ENCODE data around the gene CCDC88B. TPM values are rescaled to one million over a fixed set of nuclear protein-coding genes. Genes with fewer than 3 reads are reported as not detected.

CCDC88B gene
- total RNA-seq, 1 experiment from 2014 or later = 14.7 TPM

DNA sequence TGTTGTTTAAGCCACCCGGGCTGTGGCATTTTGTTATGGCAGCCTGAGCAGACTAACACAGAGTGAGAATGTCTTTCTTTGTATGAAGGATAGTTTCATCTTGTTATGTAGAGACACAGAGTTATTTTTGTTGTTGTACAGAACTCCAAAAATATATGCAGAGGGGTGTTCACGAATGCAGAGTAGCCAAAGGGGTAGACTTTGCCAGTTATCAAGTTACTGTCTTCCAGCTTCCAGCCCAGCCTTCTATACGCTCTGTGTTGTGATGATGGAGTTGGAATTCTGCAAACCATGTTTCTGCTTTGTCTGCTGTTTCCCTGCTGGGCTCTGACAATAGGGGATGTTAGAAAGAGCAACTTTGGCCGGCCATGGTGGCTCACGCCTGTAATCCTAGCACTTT is 63.1 kb downstream of the CCDC88B start (continued):
- TF ChIP-seq, protein P1, sequence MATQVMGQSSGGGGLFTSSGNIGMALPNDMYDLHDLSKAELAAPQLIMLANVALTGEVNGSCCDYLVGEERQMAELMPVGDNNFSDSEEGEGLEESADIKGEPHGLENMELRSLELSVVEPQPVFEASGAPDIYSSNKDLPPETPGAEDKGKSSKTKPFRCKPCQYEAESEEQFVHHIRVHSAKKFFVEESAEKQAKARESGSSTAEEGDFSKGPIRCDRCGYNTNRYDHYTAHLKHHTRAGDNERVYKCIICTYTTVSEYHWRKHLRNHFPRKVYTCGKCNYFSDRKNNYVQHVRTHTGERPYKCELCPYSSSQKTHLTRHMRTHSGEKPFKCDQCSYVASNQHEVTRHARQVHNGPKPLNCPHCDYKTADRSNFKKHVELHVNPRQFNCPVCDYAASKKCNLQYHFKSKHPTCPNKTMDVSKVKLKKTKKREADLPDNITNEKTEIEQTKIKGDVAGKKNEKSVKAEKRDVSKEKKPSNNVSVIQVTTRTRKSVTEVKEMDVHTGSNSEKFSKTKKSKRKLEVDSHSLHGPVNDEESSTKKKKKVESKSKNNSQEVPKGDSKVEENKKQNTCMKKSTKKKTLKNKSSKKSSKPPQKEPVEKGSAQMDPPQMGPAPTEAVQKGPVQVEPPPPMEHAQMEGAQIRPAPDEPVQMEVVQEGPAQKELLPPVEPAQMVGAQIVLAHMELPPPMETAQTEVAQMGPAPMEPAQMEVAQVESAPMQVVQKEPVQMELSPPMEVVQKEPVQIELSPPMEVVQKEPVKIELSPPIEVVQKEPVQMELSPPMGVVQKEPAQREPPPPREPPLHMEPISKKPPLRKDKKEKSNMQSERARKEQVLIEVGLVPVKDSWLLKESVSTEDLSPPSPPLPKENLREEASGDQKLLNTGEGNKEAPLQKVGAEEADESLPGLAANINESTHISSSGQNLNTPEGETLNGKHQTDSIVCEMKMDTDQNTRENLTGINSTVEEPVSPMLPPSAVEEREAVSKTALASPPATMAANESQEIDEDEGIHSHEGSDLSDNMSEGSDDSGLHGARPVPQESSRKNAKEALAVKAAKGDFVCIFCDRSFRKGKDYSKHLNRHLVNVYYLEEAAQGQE (IDR thresholded peaks at IDR 0.05; ENCODE audit: low read depth) = no peak

DNA sequence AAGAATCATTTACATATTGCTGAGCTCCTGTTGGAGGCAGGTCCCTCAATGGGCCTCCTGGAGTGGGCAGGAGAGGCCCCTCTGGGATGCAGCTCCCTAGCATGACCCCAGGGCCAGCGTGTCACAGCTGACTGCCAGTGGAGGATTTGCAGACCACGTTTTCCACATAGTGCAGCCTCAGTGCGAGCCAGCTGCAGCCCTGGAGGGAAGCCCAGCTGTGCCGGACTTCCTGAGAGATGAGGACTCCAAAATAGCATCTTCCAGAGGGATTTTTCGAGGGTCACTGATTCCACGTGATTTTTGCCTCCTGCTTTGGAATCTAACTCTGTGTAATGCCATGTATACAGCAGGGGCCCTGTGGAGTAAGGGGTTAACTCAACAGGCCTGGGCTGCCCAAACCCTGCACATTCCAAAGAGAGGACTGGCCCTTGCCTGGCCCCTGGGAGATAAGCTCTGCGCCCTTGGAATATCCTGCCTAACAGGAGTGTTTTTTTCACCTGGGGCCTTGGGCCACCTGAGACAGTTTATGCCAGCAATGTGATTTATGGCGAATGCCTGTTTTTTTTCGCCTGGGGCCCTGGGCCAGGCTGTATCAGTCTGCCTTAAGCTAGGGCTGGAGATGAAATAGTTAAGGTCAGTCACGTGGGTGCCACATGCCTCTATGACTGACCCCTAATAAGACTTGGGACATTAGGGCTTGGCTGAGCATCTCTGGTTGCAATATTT is 66.4 kb downstream of the CCDC88B start:
- CTCF ChIA-PET = interaction anchor here (1.2 to 2.6 kb wide), 2 partner anchors 43 to 243 kb away, joined by 4 to 11 read pairs; no protein-coding TSS in a partner anchor
- POLR2A ChIA-PET = no interaction called here
- Histone ChIP-seq H3K36me3 (ENCODE audit: control insufficient read depth in 1 of 2, insufficient read depth in 2 of 2, low read length in 2 of 2) (no peaks in the 10 kb centered on the region), H3K4me3 (replicated peaks in 1 of 2; ENCODE audit: low read depth in 1 of 2, low read length in 2 of 2) (no peak overlapping the region), H3K9me3 (ENCODE audit: control insufficient read depth in 1 of 2, insufficient read depth in 1 of 2, low read depth in 1 of 2, low read length in 2 of 2) (no peaks in the 10 kb centered on the region), H3K4me2 (ENCODE audit: low read length) (no peak overlapping the region), H3K9me2 (ENCODE audit: insufficient read depth) (no peaks in the 10 kb centered on the region), H3K79me2 (ENCODE audit: insufficient read depth, low read length) (no peaks in the 10 kb centered on the region), H4K20me1 (ENCODE audit: insufficient read depth) (no peaks in the 10 kb centered on the region), H3K27ac (ENCODE audit: low read depth, low read length) (no peak overlapping the region), H2AFZ (ENCODE audit: low read depth, low read length, poor library complexity, severe bottlenecking) (no peak overlapping the region), H3K27me3 (ENCODE audit: insufficient read depth, low read length) (no peaks in the 10 kb centered on the region), H3K4me1 (ENCODE audit: control insufficient read depth in 1 of 2, insufficient read depth in 2 of 2, low read length in 2 of 2) (no peaks in the 10 kb centered on the region), H3K9ac (ENCODE audit: low read length) (no peak overlapping the region)
- intact Hi-C loops (cut with micrococcal nuclease) = no loop called here
- RAD21 ChIA-PET (ENCODE audit: low non-redundant PET in 1 of 2, low total read pairs in 2 of 2, uncharacterized antibody in 2 of 2, unreplicated experiment in 2 of 2) = no interaction called here
- BruUV-seq (replicated peaks) = no TSS peak
- TF ChIP-seq POLR2A (IDR thresholded peaks at IDR 0.05; ENCODE audit: borderline replicate concordance, extremely low read depth, insufficient read depth, insufficient read length) (no peak), ZNF274 (IDR thresholded peaks at IDR 0.05; ENCODE audit: low read depth, low read length) (no peak), JUND (IDR thresholded peaks at IDR 0.05) (no peak), EGR1 (IDR thresholded peaks at IDR 0.05; ENCODE audit: low read depth) (no peak), EZH2 (IDR thresholded peaks at IDR 0.05) (no peak), TCF7L2 (IDR thresholded peaks at IDR 0.05; ENCODE audit: borderline replicate concordance, extremely low read depth, insufficient read depth, insufficient read length) (no peak), RAD21 (IDR thresholded peaks at IDR 0.05; ENCODE audit: low read depth) (no peak), YY1 (IDR thresholded peaks at IDR 0.05; ENCODE audit: extremely low read depth, insufficient replicate concordance, low read depth, low read length) (no peak), CEBPB (IDR thresholded peaks at IDR 0.05; ENCODE audit: low read depth) (no peak), ELF1 (IDR thresholded peaks at IDR 0.05; ENCODE audit: borderline replicate concordance, low read depth) (no peak)
- TF ChIP-seq, protein P2, sequence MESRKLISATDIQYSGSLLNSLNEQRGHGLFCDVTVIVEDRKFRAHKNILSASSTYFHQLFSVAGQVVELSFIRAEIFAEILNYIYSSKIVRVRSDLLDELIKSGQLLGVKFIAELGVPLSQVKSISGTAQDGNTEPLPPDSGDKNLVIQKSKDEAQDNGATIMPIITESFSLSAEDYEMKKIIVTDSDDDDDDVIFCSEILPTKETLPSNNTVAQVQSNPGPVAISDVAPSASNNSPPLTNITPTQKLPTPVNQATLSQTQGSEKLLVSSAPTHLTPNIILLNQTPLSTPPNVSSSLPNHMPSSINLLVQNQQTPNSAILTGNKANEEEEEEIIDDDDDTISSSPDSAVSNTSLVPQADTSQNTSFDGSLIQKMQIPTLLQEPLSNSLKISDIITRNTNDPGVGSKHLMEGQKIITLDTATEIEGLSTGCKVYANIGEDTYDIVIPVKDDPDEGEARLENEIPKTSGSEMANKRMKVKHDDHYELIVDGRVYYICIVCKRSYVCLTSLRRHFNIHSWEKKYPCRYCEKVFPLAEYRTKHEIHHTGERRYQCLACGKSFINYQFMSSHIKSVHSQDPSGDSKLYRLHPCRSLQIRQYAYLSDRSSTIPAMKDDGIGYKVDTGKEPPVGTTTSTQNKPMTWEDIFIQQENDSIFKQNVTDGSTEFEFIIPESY (IDR thresholded peaks at IDR 0.05; ENCODE audit: extremely low read depth, insufficient replicate concordance, low read length) = no peak
- TF ChIP-seq, protein P3, sequence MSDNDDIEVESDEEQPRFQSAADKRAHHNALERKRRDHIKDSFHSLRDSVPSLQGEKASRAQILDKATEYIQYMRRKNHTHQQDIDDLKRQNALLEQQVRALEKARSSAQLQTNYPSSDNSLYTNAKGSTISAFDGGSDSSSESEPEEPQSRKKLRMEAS (IDR thresholded peaks at IDR 0.05) = no peak
- DNase-seq (ENCODE audit: low read depth, low spot score) (no peak), ATAC-seq (no peak)

Data from HCT116 (cell line).